NCI-H2196 (cell line): ENCODE data around the gene COPS3.

Experiments
- DNase-seq: peaks from one replicate; lab custom pipeline; 2025; ENCODE audit not compliant: unreplicated experiment; lab: John Stamatoyannopoulos, UW

Gene COPS3

GRCh38 chr17:17246879-17247278 lies 34.2 kb downstream of the COPS3 start:
- no peak for DNase-seq

DNA sequence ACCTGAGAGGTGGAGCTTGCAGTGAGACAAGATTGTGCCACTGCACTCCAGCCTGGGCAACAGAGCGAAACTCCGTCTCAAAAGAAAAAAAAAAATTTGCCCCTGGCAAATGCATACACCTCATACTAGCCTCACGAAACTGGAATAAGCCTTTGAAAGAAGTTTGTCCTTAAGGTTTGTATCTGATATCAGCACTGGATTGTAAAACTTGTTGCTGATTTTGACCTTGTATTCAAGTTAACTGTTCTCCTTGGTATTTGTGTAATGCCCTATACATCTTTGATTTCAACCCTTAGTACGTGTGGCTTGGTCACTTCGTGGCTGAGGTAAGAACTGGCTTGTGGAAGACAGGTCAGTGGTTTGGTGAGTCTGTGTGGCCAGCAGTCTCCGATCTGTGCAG lies 37.9 kb downstream of the COPS3 start:
- no peak for DNase-seq

- DNase-seq = no peak
Observed at GRCh38 chr17:17242246-17242645, 38.8 kb downstream of the COPS3 start.

DNA sequence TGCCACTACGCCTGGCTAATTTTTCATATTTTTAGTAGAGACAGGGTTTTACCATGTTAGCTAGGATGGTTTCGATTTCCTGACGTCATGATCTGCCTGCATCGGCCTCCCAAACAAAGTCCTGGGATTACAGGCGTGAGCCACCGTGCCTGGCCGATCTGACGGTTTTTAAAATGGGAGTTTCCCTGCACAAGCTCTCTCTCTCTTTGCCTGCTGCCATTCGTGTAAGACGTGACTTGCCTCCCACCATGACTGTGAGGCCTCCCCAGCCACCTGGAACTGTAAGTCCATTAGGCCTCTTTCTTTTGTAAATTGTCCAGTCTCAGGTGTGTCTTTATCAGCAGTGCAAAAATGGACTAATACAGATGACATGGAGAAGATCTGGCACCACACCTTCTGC lies 39.4 kb downstream of the COPS3 start:
- DNase-seq = no peak

DNA sequence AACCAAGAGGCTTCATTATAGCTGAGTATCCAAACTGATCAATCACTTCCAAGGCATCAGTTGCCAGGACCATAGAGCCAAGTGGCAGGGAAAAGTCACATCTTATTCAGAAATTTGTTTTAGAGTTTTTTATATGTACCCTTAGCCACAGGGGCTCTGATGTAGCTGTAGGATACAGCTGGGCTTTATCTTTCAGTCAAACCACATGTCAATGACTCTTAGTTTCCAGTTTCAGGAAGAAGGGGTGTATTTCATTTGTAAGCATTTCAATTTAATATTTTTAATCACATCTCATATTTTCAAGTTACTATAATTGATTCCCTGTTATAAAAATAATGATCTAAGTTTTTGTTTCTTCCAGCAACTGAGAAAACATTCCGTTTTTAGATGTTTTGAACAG lies 41.2 kb downstream of the COPS3 start:
- no peak for DNase-seq

DNA sequence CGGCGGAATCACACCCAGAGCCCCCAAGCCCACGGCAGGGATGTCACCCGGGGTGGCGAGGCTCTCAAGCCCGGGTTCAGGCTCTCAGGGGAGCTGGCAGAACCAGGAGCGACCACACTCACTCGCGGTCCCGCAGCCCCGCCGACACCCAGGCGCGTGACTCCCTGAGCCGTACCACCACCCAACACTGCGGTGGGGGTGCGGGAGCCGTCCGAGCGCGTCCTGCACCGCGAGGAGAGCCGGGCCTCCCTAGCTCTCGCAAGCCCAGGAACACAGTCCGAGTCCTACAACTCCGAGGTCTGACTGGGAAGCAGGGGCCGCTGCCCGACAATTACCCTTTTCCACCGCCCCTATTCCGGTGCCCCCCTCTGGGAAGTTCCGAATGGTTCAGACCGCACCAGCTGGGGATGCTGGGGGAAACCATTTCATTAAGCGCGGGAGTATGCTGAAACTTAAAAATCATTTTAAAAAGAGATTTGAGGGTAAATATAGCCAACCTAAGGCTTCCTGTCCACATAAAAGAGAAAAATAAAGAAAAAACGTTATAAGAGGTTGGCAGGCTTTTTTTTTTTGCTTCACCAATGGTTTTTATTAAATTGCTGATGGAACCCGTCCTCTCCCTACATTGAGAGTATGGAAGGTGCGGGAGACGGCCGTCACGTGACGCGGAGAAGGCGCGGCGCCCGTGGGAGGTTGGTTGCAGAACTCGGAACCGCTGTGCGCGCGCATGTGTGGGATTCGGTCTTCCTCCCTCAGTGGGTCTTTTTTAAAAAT lies 43.8 kb downstream of the COPS3 start, which contains the start of gene FLCN:
FLCN (minus strand) TSS at position 143 of the 774 bp plus-strand sequence. CDS start 9,031 bp downstream, outside the sequence.
- DNase-seq = peak; percentile 55

DNA sequence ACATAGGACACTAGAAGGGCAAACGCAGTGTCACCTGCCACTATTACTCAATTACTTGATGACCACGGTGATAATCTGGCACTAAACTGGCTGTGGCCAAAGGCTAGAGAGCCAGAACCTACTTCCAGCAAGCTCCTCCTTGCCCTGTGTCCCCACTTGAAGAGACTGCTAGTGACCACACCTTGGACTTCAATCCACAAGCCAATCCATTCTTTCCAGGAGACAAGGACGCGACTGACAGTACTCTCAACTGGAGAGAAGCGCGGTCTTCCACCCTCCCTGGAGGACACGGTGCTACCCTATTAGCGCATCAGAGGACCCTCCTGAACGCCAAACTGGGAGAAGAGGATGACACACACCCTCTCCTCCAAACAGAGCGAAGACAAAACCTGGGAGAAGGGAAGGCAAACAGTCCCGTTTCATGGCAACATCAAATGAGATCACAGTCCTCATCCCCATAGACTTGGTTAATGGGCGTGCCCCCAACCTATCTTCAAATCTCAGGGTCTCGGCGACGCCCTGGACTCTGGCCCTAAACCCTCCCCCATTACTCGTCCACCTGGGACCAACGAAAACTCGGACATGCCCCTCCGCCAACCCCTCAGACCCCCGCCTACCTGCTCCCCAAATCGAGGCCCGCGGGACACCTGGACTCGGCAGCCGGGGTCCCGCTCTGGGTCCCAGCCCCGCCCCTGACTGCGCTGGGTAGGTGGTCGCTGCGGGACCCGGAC lies 44.6 kb downstream of the COPS3 start:
- DNase-seq = no peak

- DNase-seq = peak; percentile 36
Observed at GRCh38 chr17:17235212-17236174, 45.6 kb downstream of the COPS3 start.

GRCh38 chr17:17232303-17232621 lies 48.8 kb downstream of the COPS3 start:
- no peak for DNase-seq

GRCh38 chr17:17231621-17232302 lies 49.3 kb downstream of the COPS3 start:
- DNase-seq = no peak

DNA sequence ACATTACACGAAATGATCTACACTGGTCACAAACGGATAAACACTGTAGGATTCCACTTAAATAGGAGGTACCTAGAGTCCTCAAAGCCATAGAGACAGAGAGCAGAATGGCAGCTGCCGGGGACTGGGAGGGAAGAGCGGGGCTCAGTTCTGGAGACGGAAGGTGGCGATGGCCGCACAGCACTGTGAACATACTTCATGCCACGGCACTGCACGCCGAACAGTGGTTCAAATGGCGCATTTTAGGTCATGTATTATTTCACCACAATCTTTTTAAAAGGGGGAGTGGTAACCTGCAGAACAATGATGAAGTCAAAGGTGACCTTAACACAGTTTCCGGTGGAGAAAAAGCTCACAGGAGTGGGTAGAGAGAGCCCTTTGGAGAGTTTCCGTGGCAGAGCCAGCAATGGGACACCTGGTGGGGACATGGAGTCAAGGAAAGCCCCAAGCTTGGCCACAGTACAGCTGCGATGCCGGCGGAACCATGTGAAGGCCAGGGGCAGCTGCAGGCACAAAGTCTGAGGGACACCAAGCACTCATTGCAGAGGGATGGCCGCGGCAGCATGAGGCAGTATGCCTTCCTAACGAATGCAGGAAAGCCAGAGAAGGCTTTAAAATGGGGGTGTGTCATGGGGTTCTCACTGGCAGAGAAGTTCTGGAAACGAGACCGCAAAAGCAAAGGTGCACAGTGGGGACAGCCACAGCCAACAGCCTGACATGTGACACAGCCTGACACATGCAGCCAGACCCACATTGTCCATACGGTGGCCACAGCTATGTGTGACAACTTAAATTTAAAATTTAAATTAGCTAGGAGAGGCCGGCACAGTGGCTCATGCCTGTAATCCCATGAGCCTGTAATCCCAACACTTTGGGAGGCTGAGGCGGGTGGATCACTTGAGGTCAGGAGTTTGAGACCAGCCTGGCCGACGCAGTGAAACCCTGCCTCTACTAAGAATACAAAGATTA lies 51.3 kb downstream of the COPS3 start:
- DNase-seq = no peak

GRCh38 chr17:17228521-17229279 lies 52.3 kb downstream of the COPS3 start:
- DNase-seq = no peak

DNA sequence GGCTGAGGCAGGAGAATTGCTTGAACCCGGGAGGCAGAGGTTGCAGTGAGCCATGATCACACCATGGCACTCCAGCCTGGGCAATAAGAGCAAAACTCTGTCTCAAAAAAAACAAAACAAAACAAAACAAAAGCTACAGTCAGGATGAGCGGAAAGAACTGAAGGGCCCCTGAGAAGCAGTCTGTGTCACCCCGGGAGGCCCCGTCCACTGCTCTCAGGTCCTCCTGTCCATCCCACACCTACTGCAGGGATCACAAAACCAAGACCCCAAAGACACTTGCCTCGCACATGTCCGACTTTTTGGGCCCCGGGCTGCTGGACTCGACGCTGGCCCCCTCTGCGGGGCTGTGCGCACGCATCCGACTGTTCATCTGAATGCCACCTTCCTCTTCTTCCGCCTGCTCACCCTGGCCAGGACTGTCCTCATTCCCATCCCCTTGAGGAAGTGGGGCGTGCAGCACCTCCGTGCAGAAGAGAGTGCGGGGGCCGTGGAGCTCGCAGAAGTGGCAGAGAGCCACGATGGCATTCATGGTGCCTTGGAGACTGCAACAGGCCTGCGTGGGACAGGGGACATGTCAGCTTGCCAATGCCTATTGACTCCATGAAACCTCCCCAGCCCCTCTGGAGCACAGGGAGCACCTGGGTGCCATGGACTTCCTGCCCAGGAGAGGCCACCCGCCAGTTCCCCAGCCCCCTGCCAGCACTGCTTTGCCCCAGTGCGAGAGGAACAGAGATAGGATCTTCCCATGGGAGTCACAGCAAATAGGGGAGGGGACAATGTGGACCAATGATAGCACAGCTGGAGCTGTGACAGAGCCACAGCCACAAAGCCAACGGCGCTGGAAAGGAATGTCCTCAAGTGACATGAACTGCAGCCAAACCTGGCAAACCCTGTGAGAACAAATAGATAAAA lies 53.2 kb downstream of the COPS3 start:
- no peak for DNase-seq

- no peak for DNase-seq
Observed at GRCh38 chr17:17226451-17227265, 54.4 kb downstream of the COPS3 start.

- DNase-seq = no peak
Observed at GRCh38 chr17:17225901-17226300, 55.1 kb downstream of the COPS3 start.

GRCh38 chr17:17224137-17224536 lies 56.9 kb downstream of the COPS3 start:
- no peak for DNase-seq

DNA sequence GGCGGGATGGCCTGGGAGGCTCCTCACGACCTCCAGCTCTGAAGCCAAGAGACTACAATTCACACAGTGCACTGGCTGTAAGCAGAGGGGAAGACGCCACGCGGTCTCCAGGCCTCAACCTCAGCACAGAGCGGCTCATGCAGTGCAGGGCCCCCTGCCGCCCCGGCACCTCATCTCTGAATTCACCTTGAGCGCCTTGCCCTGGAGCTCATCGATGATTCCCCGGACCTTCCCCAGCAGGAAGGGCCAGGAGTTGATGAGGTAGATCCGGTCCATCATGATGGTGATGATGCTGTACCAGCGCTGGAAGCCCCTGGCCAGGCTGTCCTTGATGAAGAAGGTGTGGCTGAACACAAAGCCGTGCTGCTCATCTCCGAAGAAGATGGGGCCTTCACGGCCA lies 57.3 kb downstream of the COPS3 start:
- no peak for DNase-seq
